Fibroblast of skin of right biceps (primary cell): Measurements from ENCODE around the gene FOXL1.

Experiments
- DNase-seq: peaks from one replicate; pipeline ENCODE4 v3.0.0-alpha.2; 2013

The FOXL1 gene

DNA sequence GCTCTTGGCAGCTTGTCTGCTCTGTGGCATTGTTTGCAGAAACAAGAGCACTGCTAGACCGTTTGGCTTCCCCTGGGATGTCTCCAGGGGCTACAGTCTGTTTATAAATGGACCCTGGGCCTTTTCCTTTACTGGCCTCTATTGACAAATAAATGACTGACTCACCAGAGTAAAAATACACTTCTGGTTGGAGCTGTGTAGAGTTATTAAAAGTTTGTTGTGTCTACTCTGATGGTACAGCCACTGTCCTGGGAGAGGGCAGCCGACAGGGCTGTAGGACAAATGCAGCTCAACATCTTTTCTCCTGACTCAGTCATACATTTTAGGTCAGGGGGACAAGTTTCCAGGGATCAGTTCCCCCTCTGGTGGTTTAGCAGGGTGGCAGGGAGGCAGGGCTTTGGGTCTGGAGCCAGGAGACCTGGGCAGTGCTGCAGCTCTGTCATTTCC, 30.0 kb downstream of the FOXL1 start:
- no peak for DNase-seq

DNA sequence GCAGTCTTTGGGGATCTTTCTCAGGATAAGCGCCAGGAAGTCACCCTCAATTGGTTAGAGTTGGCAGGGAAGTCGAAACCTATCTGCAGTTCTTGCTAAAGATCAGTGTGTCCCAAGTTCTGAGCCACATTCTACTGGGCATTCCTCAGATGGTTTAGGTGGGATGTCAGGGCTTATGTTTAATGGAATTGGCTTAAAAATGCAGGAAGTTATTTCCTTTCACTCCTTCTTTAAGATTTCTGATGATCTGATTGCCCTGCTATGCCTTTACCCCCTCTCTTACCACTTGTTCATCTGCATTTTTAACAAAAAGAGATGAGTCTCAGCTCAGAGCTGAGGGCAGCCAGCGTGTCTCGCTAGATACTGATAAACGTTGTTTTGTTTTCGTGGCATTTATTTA, 30.8 kb downstream of the FOXL1 start:
- peak; percentile 97 for DNase-seq

DNA sequence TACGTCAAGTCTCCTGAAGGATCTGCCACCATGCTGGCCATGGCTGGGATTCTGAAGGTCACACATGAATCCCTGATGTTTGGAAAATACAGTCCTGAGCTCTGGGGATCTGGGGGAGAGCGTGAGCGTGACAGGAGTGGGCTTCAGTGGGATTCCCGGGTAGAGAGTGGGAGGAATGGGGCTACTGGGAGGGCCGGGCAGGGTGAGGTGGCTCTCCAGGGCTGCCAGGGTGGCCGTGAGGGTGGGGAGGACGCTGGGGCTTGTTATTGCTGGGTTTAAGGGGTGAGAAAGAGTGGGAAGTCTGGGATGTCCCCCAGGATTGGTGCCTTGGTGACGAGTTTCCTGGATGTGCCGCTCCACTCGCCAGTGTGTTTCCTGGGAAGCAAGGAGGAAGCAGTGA, 31.3 kb downstream of the FOXL1 start:
- DNase-seq, result no peak

DNA sequence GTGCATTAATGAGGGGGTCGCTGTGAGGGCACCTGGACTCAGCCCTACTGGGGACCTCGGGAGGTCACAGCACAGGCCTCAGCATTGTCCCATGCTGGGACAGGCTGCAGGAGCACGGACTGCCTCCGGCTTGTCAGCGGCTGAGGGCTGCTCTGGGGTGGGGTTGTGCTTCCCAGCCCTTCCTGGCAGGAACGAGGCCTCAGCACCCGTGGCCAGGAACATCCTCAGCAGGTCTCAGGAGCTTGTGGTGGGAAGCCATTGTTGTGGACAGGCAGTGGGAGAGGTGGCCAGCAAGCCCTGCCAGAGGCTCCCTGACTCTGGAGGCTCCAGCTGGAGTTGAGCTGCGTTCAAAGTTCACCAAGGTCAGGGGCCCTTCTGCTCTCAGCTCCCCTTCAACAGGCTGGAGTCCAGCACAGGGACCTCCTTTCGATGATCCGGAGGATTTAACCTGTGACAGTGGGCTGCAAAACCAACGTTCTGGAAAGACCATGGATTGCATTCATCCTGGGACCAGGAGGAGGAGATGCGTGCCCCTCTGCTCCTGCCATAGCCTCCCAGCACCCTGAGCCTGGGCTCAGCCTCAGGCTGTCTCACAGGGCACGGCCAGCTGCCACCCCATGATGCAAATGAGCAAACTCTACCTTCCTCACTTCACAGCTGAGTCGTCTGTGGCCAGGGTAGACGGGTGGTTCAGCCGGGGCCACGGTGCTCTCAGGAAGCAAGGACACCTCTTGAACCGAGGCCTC, 32.6 kb downstream of the FOXL1 start:
- DNase-seq, result no peak

DNA sequence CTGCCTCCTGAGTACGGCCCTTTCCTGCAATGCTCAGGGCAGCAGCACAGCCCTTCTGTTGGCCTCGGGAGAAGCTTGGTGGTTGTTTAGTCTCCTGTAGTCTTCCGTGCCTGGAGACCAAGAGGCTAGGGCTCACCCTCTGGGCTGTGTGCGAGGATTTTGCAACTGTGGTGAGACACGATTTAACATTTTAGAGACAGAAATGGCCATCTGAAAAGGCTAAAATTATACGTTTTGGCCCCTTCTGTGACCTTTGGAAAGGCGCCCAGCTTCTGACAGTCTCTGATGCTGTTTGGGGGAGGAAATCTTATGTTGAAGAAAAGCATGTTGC, 33.1 kb downstream of the FOXL1 start:
- DNase-seq, result peak; percentile 57

DNA sequence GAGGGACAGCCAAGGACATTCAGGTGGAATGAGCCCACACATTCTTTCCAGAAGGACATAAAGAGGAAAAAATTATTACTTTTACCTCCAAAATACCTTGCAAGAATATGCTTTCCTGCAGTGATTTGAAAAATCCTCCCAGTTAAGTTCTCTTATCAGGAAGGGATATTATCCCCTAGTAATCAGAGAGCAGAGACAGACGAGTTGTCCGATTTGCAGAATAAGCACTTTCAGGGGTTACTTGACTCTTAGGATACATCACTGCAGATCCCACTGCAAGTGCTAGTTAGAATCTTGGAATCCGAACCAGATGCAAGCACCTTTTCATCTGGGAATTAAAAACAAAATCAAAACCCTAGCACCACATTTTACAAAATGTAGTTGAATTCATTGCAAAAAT, 33.6 kb downstream of the FOXL1 start:
- no peak for DNase-seq

DNA sequence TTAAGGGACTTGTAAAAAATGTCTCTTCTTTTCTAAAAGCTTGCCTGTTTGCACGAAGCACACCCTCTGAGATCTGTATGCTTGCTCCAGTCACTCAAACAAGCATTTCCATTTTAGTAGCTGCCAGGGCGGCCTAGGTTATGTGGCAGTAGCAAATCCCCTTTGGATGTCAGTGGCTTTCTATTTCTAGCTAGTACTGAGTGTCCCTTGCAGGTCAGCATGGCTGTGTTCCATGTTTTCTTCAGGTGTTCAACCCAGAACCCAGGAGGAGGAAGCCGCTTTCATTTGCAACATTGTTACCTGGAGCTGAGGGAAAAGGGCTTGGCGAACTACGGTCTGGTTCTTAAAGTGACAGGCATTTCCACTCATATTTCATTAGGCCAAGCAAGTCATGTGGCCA, 36.4 kb downstream of the FOXL1 start:
- no peak for DNase-seq

DNA sequence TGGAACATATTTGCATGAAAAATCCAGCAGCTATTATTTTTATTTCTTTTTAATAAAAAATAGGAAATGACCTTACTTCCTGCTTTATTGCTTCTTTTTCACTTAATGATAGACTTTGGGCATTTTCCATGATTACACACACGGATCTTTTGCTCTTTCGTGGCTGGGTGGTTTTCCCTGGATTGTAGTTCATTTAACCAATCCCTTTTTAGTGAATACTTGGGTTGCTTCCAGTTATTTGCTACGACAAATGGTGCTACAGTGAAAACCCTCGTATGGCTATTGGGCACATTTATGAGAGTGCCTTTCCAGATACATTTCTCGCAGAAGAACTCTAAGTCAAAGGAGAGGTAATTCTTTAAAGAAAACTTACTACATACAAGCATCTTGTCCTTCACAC, 38.6 kb downstream of the FOXL1 start:
- DNase-seq, result no peak

DNA sequence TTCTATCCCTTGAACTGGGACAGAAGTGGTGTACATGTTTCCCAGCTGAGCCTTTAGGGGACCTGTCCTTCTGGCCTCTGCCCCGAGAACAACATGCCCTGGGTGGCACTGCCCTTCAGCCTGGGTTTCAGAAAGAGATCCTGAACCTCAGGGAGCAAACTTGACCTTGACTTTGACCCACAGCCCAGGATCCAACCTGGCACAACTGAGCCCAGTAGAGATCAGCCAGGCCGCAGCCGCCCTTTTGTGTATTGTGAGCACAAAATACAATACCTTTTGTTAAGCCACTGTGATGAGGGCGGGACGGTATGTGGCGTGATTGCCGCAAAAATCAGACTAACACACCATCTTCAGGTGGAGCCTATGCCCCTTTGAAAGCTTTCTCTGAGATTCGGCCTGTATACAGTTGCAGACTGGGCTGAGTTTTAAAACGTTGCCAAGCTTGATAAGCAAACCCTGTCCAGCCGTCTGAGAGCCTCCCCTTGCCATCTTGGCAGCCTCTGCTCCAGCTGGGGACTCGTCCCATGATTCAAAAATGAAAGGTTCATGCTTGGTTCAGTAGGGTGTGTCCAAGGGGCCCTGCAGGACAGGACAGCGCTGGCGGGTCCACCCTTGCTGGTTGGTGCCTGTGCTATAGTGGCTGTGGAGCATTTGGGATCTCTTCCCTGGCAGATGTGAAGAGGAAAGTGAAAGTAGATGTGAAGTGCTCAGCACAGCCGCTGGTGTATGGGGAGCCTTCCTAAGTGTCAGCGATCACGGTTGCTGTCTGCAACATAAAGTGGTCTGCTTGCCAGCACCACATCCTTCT, 40.3 kb downstream of the FOXL1 start:
- no peak for DNase-seq

DNA sequence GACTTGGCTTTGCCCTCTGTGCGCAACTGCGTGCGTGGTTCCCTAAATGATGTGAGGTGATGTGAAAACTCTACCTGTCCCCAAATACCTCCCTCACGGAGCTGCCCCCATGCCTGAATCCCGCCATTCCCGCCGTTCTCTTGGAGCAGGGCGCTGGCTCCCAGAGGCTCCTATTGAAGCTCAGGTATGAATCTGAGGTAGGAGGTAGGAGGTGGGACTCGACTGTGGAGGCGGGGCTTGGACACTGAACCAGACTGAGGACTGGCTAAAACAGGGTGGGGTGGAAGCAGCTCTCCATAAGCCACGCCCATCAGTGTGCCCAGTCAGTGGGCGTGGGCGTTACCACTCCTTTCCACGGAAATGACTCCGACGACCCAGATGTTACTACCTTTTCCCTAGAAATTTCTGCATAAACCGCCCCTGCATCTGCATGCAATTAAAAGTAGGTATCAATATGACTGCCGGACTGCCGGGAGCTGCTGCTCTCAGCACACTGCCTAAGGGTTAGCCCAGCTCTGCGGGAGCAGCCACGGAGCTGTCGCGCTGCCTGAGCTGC, 41.0 kb downstream of the FOXL1 start:
- DNase-seq, result no peak

DNA sequence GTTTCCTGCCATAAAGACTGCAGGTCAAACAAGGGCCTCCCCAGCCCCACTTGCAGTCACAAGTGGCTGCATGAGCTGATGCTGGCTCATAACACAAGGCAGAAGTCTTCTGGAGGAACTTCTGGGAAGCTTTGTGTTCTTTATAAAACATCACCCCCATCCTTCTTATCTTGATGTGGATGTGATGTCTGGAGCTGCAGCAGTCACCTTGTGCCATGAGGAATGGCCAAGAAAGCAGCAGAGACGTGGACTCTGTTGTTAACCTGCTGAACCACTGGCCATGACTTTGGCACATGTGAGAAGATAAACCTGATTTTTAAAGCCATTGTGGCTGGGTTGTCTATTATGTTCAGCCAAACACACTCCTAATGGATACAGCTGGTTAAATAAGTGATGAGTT, 41.8 kb downstream of the FOXL1 start:
- DNase-seq, result no peak

DNA sequence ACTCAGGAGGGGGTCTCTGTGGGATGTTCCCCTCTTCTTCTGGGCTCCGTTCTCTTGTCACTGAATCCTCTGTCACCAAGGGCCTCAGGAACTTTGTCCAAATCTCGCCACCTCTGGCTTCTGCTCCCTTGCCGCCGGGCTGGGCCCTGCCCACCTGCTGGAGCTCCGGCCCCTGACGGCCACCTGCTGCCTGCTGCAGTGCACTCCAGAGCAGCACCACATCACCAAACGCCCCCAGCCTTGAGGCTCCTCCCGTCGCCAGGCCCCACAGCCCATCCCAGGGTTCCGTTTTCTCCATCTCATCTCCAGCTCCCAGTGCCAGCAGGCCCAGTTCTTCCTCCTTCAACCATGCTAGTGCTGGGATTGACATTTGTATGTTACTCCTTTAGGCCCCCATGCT, 43.6 kb downstream of the FOXL1 start:
- no peak for DNase-seq

DNA sequence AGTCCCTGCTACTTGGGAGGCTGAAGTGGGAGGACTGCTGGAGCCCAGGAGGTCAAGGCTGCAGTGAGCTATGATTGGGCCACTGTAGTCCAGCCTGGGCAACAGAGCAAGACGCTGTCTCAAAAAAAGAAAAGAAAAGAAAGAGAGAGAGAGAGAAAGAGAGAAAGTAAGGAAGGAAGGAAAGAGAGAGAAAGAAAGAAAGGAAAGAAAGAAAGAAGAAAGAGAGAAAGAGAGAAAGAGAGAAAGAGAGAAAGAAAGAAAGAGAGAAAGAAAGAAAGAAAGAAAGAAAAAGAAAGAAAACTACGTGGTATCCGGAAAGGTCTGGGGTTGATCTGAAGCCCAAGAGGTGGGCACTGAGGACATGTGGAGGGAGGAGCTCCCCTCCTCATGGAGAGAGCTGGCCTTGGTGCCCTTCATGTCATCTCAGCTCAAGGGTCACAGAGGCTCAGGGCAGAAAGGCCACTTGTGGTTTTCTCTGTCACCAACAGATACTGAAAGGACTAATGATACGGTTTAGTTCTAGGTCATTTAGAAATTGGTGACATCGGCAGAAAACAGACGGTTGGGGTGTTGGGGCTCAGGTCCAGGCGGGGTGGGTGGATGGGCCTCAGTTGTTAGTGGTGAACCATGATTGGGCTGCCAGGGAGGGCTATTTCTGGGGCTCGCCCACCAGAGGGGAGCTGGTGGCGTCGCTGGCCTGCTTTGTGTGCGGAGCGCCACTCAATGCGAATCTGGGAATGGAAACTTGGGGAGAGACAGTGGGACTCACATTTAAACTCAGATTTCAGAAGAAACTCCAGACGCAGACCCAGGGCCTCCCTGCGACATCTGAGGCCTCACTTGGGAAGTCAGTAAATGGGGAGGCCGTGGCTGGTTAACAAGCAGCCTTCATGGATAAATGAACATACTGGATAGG, 44.6 kb downstream of the FOXL1 start:
- DNase-seq, result no peak

DNA sequence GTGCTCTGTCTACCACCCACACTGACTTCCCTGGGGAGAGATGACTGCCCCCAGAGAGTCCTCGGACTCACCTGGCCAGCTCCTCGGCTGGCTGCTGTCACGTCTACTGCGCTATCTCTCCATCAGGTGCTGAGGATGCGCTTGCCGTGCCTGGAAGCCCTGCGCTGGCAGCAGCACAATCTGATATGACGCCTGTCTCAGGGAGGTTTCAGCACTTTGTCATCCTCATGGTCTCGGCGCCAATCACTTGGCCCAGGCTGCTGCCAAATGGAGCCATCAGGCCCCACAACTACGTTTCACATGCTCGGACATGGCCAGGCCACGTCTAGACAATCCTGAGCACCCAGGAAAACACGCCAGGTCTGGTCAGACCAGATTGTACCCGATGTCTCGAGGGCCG, 46.7 kb downstream of the FOXL1 start:
- DNase-seq, result no peak

DNA sequence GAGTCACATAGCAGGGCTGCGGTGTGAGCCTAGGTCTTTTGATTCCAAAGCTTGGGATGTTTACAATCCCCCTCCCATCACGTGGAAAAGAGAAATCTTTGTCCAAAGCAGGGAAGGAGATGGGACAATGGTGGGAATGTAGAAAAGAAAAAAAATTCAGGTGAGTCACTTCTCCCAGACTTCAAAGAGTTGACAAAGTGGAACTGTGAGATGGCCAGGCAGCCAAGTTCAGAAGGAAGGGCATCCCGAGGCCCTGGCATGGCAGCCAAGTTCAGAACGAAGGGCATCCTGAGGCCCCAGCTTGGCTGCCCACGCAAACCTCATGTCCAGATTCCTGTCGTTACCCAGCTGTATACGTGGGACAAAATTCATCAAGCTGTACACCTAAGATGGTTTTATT, 47.5 kb downstream of the FOXL1 start:
- DNase-seq, result no peak

DNA sequence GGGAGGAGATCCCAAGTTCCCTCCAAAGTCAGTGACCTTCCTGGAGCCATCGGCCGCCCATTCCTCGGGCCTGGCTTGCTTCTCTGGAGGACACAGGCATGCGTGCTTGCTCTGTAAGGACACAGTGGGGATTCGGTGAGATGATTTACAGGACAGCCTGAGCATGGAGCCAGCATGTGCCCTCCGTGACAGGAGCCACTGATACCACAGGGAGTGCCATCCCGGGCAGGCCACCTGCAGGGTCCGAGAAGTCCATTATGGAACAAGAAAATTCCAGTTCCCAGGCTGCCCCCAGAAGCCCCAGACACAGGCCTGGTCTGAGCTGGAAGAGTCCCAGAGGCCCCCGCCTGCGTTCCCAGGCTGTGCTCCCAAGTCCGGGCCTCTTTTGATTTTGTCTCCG, 47.9 kb downstream of the FOXL1 start:
- no peak for DNase-seq

DNA sequence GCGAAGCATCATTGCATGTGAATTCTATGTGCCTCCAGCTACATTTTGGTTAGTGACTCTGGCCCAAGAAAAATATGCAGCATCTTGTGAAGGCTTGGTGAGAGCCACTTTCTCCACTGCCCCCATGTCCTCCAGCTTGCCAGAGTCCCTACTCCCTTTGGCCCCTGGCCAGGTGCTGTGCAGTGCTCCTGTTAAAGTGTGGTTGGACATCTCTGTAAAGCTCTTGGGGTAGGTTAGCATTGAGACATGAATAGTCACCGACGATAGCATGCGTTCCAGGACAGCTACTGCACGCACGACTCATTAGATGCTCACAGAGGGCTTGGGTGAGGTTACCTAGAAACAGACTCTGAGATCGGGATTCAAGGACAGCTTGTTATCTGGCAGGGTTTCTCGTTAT, 48.6 kb downstream of the FOXL1 start:
- peak; percentile 49 for DNase-seq

DNA sequence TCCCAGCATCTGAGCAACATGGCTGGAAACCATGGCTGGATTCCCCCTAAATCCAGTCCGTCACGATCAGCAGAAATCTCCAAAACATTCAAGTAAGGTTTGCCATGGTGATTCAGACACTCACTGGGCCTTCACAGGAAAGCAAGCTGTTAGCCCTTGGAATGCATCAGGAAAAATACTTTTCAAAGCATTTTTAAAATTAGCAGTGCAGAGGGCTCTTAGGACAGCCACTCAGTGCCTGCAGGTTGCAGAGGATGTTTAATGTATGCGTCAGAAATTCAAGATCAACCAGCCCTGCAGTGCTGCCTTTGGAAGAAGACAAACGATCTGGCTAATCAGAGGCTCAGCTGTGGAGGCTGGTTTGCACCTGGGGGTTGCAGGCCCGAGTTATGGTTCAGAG, 50.3 kb downstream of the FOXL1 start:
- peak; percentile 83 for DNase-seq

DNA sequence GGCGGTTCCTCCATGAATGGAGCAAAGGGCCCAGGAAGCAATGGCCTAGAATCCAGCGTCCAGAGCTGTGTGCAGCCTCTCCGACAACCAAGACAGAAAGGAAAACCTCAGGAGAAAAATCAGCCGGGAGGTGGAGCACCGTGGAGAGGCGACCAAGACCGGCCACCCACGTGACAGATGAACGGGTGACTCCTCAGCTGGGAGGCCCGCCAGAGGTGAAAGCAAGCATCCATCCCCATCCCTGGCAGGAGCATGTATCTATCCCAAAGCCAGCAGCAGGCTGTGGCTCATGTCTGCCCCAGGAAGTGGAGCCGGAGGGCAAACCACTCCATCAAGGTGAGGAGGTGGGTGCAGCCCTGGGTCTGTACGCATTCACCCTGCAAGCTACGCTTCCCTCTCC, 52.1 kb downstream of the FOXL1 start:
- DNase-seq, result no peak

DNA sequence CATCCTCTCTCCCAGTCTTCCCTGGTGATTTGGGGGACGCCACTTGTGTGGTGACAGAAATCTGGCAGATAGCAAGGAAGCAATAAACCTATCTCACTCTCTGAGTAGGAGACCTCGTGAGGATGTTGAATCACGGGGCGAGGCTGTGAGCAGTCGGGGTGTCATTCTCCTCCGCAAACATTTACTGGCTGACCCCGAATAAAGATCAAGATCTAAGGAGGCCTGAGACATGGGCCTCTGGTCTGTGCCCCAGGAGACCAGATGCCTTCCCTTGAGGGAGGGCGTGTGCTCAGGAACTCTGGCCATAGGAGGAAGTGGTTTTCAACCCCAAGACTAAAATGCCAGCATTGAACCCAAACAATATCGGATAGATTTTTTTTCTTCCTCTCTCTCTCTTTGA, 53.1 kb downstream of the FOXL1 start:
- no peak for DNase-seq
